OCI-LY1 (cell line): ENCODE measurements around the gene OVOL1.

Experiments used
- H2AFZ ChIP-seq: fragments of 200-600 bp; sonication (generic), shearing (Covaris generic); 2 replicates; pipeline ENCODE4 v1.6.0; 2014; ENCODE audit warnings: antibody characterized with exemption, mild to moderate bottlenecking, low read length
- H3F3A ChIP-seq: fragments of 200-600 bp; sonication (generic), shearing (Covaris generic); 2 replicates; pipeline ENCODE4 v1.6.0; 2014; ENCODE audit warnings: mild to moderate bottlenecking, antibody characterized with exemption, low read length, moderate library complexity; ENCODE audit not compliant: insufficient read depth
- H3K27ac ChIP-seq: fragments of 200-600 bp; sonication (generic); 2 replicates; pipeline ENCODE4 v1.5.1; 2014; ENCODE audit warnings: low read length, mixed run types, mild to moderate bottlenecking, low read depth; ENCODE audit not compliant: poor library complexity, severe bottlenecking
- H3K27me3 ChIP-seq: fragments of 200-600 bp; sonication (generic); 2 replicates; pipeline ENCODE4 v1.6.0; 2014; ENCODE audit warnings: antibody characterized with exemption, mild to moderate bottlenecking, low read length, moderate library complexity; ENCODE audit not compliant: insufficient read depth
- H3K36me3 ChIP-seq: fragments of 200-600 bp; sonication (generic); 2 replicates; pipeline ENCODE4 v1.6.1; 2014; ENCODE audit warnings: mild to moderate bottlenecking, antibody characterized with exemption, low read length, moderate library complexity, mixed read lengths; ENCODE audit not compliant: insufficient read depth
- H3K4me1 ChIP-seq: fragments of 200-600 bp; sonication (generic); 2 replicates; pipeline ENCODE4 v1.5.1; 2014; ENCODE audit warnings: mild to moderate bottlenecking, low read length, moderate library complexity; ENCODE audit not compliant: insufficient read depth, severe bottlenecking
- H3K4me2 ChIP-seq: fragments of 200-600 bp; sonication (generic), shearing (Covaris generic); 2 replicates; pipeline ENCODE4 v1.6.1; 2014; ENCODE audit warnings: low read length
- H3K4me3 ChIP-seq: fragments of 200-600 bp; sonication (generic); 2 replicates; pipeline ENCODE4 v1.5.1; 2014; ENCODE audit warnings: low read length, low read depth, mild to moderate bottlenecking, mixed read lengths; ENCODE audit not compliant: poor library complexity, severe bottlenecking
- H3K79me2 ChIP-seq: fragments of 200-600 bp; shearing (Covaris generic); 2 replicates; pipeline ENCODE4 v1.6.1; 2016; ENCODE audit warnings: mixed run types, low read length, mixed read lengths; ENCODE audit not compliant: insufficient read depth
- H3K9ac ChIP-seq: fragments of 200-600 bp; sonication (generic), shearing (Covaris generic); 2 replicates; pipeline ENCODE4 v1.6.1; 2014; ENCODE audit warnings: mild to moderate bottlenecking, low read length, mixed read lengths
- H3K9me2 ChIP-seq: fragments of 200-600 bp; sonication (generic), shearing (Covaris generic); 2 replicates; pipeline ENCODE4 v1.6.1; 2014; ENCODE audit warnings: low read depth, mild to moderate bottlenecking, low read length, mixed read lengths
- H3K9me3 ChIP-seq: fragments of 200-600 bp; shearing (Covaris generic); 2 replicates; pipeline ENCODE4 v1.6.1; 2014; ENCODE audit warnings: low read length, mixed read lengths
- H4K20me1 ChIP-seq: fragments of 200-600 bp; sonication (generic), shearing (Covaris generic); 2 replicates; pipeline ENCODE4 v1.6.0; 2016; ENCODE audit warnings: mild to moderate bottlenecking, low read length; ENCODE audit not compliant: insufficient read depth
- CTCF ChIP-seq: fragments of 200-600 bp; sonication (generic), shearing (Covaris generic); IDR thresholded peaks from 2 replicates; pipeline ENCODE4 v1.5.1; 2017; ENCODE audit warnings: mild to moderate bottlenecking, antibody characterized with exemption, low read length, moderate library complexity, mixed read lengths
- EZH2 ChIP-seq: fragments of 200-600 bp; sonication (generic), shearing (Covaris generic); IDR thresholded peaks from 2 replicates; pipeline ENCODE4 v1.8.0; 2017; ENCODE audit warnings: borderline replicate concordance, mixed run types, mild to moderate bottlenecking, antibody characterized with exemption, low read length, moderate library complexity, mixed read lengths

Gene OVOL1

DNA sequence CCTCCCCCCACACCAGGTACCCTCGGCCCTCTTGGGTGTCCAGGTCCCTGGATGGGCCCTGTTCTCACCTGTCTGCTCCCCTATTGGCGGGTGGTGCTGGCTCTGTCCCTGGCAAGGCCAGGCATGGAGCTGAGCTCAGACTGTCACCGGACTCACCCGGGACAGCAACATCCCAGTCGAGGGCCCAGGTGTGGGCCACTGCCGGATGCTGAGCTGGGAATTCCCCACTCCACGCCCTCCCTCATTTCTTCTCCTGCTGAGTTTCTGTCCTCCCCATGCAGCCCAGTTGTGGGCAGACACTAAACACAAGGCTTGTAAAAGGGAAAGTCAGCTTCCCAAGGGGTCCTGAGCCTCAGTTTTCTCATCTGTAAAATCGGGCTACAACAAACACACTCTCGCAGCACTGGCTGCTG lies 4.0 kb upstream of the OVOL1 start:
- no peak overlapping the region for H2AFZ ChIP-seq
- TF ChIP-seq CTCF = no peak
- TF ChIP-seq EZH2 = no peak
- H3K27me3 ChIP-seq = peaks cover 8% of the 10 kb centered on the region; the same call in 1 of the 2 replicates
- H3F3A ChIP-seq = no peaks in the 10 kb centered on the region
- H4K20me1 ChIP-seq = no peaks in the 10 kb centered on the region
- H3K36me3 ChIP-seq = peaks cover 13% of the 10 kb centered on the region
- H3K9me2 ChIP-seq = no peaks in the 10 kb centered on the region
- H3K9me3 ChIP-seq = no peaks in the 10 kb centered on the region
- H3K9ac ChIP-seq = no peak overlapping the region
- H3K4me3 ChIP-seq = no peak overlapping the region
- H3K4me1 ChIP-seq = peaks cover 13% of the 10 kb centered on the region
- no peak overlapping the region for H3K4me2 ChIP-seq
- no peak overlapping the region for H3K27ac ChIP-seq
- no peaks in the 10 kb centered on the region for H3K79me2 ChIP-seq

GRCh38 chr11:65785319-65786007 lies 1.4 kb upstream of the OVOL1 start:
- Histone ChIP-seq H3K4me1 (peaks cover 15% of the 10 kb centered on the region), H3K36me3 (no peaks in the 10 kb centered on the region), H4K20me1 (no peaks in the 10 kb centered on the region), H3K4me2 (no peak overlapping the region), H3K9ac (no peak overlapping the region), H3K27ac (no peak overlapping the region), H3F3A (no peaks in the 10 kb centered on the region), H3K79me2 (no peaks in the 10 kb centered on the region), H2AFZ (no peak overlapping the region), H3K4me3 (no peak overlapping the region), H3K9me2 (no peaks in the 10 kb centered on the region), H3K9me3 (no peaks in the 10 kb centered on the region), H3K27me3 (peaks cover 20% of the 10 kb centered on the region; the same call in 1 of the 2 replicates)
- no peak for TF ChIP-seq CTCF
- no peak for TF ChIP-seq EZH2

DNA sequence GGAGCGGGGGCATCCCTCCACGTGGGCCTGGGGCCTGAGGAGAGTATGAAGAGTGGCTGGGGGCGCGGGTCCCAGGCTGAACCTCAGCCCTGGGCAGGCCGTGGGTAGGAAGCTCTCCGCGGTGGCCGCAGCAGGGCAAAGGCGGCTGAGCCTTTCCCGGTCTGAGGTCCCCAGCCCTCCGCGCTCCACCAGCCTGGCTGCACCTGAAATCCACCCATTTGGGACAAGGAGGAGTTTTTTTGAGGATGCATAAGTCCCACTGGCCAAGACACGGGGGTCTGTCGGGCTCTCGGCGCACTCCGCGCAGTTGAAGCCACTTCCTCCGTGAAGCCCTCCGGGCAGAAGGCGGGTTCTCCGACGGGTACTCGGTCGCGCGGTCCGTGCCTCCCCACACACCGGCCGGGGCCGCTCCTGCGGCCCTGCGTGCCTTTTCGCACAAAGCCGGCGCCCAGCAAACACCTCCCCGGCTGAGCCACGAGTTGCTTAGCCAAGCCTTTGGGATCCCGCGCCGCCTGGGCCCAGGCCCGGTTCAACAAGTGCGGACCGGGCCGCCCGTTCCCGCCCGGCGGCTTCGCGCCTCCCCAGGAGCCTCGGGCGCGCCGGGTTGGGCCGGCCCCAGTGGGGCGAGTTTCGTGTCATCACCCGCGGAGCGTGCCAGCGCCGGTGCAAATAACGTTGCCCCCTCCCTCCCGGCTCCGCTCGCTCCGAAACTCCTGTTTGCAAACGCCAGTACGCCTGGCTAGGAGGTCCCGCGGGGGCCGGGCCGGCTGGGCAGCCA lies 666 bp upstream of the OVOL1 start:
- Histone ChIP-seq H3K4me3 (no peak overlapping the region), H3K9me2 (no peaks in the 10 kb centered on the region), H4K20me1 (no peaks in the 10 kb centered on the region), H3K27ac (no peak overlapping the region), H3K79me2 (no peaks in the 10 kb centered on the region), H3F3A (no peaks in the 10 kb centered on the region), H2AFZ (no peak overlapping the region), H3K36me3 (no peaks in the 10 kb centered on the region), H3K4me2 (no peak overlapping the region), H3K9ac (no peak overlapping the region), H3K27me3 (peaks cover 27% of the 10 kb centered on the region), H3K9me3 (no peaks in the 10 kb centered on the region), H3K4me1 (peaks cover 15% of the 10 kb centered on the region)
- no peak for TF ChIP-seq CTCF
- TF ChIP-seq EZH2 = no peak
